DMS114 treated with DMSO at 0.1 percent for 48 hours (cell line): ENCODE results near the gene SLC24A3.

Experiments
- DNase-seq: peaks from one replicate; lab custom pipeline; 2025; ENCODE audit not compliant: unreplicated experiment; lab: John Stamatoyannopoulos, UW

Gene SLC24A3

GRCh38 chr20:19527509-19527908 lies 315.1 kb downstream of the SLC24A3 start:
- DNase-seq = no peak

DNA sequence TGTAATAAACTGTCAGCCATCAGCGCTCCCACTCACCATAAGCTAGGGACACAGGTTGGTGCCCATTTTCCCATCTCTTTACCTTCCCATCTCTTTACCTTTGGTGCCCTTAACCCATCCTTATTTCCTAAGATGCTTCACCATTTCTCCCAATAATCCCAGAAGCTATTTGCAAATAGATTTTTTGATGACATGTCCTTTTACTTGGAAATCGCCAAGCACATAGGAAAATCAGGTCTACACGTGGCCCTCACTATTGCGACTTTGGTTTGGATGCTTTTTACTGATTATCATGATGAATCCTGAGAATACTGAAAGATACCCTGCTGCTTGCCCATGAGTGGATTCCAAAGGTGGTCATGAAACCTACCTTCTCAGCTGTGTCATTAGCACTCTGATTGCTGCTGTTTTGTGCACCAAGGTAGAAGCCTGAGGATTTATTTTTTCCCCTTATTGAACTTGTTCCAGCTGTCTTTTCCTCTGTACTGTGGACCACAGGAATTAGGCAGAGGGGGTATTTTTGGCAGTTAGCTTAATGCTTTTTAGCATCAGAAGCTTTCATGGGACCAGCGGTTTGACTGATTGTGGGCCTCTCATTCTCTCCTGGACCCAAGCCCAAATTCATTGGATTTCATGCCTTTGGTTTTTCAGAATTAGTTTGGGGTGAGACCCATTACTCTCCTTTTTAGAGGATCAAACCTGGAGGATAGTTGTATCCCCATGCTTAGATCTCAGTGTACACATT lies 316.0 kb downstream of the SLC24A3 start:
- no peak for DNase-seq

GRCh38 chr20:19530006-19530405 lies 317.6 kb downstream of the SLC24A3 start:
- no peak for DNase-seq

GRCh38 chr20:19531446-19531845 lies 319.0 kb downstream of the SLC24A3 start:
- no peak for DNase-seq

DNA sequence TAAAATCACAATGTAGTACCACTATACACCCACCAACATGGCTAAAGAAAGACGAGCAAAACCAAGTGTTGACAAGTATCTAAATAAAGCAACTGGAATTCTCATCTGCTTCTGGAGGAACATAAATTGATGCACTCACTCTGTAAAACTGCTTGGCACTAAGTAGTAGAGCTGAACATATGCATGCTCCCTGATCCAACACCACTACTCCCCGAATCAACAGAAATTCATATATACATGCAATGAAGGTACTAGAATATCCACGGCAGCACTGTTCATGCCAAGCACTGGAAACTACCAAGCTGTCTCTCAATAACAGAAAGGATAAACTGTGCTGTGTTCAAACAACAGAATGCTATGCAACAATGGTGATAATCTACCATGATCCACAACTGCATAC lies 326.1 kb downstream of the SLC24A3 start:
- DNase-seq = no peak

DNA sequence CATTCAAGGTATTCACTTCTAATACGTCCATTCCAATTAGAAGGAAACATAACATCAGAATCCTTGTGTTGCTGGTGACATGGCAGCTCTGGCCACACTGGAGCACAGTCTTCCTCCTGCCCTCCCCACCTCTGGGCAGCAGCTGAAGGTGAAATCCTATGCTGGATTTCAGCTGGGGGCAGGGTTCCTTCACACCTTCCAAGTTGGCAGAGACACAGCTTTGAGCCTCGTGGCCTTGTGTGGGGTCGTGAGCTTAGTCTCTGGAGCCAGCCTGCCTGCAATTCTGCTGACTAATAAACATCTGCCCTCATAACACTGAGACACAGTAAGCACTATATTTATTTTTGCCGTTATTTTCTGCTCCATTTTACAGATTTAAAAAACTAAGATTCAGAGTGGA lies 326.7 kb downstream of the SLC24A3 start:
- no peak for DNase-seq

DNA sequence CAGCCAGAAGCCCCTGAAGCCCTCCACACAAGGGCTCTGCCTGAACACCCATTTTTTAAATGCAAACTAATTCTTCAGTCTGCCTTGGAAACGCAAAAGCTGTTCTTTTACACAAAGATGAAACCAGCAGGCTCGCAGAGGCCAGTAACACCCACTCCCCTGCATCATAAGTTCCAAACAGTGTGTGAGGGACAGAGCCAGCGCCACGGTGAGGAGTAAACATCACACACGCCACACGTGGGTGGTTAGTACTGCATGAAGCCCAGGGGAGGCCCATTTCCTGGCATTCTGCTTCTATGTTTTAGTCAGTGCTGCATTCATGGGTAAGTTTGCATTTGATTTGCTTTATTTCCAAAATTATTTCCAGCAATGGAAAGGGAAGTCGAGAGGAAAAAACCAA lies 327.9 kb downstream of the SLC24A3 start:
- DNase-seq = no peak

DNA sequence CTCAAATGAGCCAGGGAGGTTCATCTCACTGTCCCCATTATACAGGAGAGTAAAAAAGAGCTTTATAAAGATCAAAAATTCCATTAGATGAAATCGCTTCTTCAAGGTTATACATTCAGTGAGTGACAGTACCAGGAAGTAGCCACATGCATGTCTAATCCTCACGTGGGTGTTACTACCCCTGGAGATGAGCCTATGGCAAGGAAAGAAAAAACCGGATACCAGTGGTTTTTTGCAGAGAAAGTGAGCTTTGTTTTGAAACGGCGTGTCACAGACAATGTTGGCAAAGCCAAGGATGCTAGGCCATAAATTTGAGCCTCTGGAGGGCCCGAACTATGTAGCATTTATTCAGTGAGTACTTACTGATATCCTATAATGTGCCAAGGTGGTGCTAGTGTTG lies 330.7 kb downstream of the SLC24A3 start:
- DNase-seq = no peak

DNA sequence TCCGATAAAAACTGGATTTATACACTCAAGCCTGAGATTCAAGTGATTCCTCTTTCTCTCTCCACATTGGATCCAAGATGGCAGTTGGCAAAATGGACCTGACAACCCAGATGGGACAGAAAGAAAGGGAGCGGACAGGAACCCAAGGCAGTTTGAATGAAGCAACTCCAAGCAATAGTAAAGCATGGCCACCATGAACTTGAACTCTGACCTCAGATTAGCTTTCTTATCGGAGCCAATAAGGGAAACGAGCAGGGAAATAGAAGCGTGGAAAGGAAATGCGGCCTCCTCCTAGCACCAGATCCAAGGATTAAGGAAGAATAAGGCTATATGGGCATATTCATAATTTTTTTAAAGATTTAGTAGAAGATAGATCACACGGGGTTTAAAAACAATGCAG lies 332.2 kb downstream of the SLC24A3 start:
- no peak for DNase-seq

- no peak for DNase-seq
Measured at GRCh38 chr20:19546648-19547047, 334.2 kb downstream of the SLC24A3 start.

DNA sequence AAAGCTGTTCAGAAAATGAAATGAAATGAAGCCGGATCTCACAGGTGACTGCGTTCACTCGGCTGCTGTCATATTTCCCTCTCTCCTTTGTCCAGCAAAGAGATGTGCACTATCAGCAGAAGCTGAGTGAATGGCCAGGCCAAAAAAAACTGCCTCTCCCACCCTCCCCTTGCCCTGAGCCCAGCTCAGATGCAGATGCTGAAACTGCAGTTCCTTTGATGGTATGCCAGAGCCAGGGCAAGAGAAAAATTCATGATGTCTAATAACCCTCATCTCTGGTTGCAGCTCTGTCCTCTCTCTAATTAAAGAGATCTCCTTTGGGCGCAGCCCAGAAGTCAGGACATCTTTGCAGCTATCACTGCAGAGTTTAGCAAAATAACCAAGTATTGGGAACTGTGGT lies 335.1 kb downstream of the SLC24A3 start:
- no peak for DNase-seq

DNA sequence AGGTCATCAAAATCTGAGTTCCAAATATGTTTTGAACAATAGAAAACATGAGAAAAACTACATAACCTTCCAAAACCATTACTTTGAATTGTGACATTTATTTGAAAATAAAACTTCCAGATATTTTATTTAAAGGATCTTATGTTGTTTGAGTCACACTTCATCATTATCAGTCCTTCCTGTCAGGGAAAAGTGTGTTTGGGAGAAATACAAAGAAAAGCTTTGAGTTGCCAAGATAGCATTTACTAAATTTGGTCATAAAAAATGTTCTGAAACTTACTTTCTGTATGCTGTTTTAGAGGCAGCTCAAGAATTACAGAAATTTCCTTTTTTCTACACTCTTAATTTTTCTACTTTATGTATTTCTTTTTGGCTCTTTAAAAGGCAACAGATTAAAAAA lies 337.5 kb downstream of the SLC24A3 start:
- no peak for DNase-seq

DNA sequence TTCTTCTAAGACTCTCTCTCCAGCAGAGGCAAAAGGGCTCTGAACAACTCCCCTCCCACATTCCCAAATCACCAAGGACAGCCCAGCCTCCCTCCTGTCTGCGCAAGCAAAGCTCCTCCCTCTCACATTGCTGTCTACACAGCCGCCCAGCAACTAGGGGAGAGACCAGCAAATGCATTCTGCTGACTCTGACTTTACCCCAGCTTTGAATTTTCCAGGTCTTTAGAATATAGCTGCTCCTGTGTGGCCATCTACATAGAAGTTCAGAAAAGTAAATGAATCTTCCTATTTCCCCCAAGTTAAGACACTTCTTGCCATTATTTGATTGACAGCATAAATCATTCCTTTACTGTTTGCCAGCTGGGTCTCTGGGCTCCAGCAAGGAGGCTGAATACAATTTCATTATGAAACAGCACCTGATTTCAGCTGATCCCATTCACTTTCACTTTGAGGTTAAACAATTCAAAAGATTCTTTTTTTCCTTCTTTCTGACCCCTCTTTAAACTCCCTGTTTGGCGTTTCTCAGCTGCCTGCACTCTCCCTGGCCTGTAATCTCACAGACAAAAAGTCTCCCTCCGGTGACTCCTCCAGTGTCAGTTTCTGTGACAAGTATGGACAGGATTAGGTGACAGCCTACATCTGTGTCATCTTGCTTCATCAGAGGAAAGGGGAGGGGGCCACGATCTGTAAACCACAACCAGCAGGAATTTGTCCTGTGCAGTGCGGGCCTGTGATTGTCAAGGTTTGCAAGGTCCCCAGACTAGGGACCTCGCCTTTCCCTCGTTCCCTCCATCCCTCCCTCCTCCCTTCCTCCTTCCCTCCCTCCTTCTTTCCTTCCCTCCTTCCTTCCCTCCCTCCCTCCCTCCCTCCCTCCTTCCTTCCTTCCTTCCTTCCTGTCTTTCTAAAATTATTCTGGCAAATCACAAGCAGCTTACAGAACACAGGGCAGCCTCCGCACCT lies 340.1 kb downstream of the SLC24A3 start:
- DNase-seq = no peak

- DNase-seq = no peak
Measured at GRCh38 chr20:19554666-19555065, 342.2 kb downstream of the SLC24A3 start.

GRCh38 chr20:19555726-19556125 lies 343.3 kb downstream of the SLC24A3 start:
- no peak for DNase-seq

- DNase-seq = no peak
Measured at GRCh38 chr20:19557291-19557690, 344.8 kb downstream of the SLC24A3 start.

DNA sequence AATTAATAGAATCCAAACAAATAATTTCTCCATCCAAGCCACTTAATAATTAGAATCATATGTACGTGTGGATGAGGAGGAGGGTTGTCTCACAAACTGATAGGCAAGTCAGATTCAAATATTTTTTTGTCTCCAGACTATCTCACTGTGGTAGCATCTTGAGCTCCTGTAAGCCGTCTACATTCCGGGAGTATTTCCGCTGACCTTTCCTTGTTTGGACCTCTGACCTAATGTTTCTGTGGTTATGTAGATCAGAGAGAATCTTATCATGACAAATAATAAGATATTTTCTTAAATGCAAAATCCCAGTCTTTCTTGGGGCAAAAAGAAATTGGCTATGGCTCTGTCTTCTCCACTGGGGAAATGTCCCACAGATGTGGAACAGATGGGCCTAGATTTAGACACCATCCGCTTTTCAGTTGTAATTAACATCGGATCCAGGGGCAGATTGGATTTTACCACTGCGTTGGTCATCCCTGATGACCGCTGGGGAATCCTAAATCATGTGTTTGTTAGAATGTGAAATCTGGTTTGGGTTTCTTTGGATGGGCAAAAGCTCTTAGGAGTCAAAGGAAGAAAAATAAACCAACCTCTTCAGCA lies 348.5 kb downstream of the SLC24A3 start:
- DNase-seq = no peak

GRCh38 chr20:19562426-19562825 lies 350.0 kb downstream of the SLC24A3 start:
- DNase-seq = no peak

DNA sequence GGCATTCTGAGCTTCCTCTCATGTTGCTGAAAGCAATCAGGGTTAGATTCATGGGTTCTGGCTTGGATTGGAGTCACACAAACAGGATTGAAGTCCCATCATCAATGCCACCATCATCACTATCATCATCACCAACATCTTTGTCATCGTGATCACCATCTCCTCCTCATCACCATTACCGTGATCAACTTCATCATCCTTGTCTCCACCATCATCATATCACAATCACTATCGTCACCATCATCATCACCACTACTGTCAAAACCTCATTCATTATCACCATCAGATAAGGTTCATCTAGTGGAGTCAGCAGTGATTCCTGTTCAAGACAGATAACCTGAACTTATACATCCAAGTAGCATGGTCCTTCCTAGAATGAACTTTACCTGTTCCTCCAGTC lies 351.8 kb downstream of the SLC24A3 start:
- no peak for DNase-seq

- no peak for DNase-seq
Measured at GRCh38 chr20:19565736-19566135, 353.3 kb downstream of the SLC24A3 start.

- no peak for DNase-seq
Measured at GRCh38 chr20:19566226-19566945, 353.9 kb downstream of the SLC24A3 start.
